SW 1271 (cell line): Measurements from ENCODE around the gene GSTA1.
"Not testable (repeated sequence)": the region's sequence is repeated elsewhere in the genome, so short reads cannot be mapped to it uniquely, and the experiment has no call there.

Source experiments
- DNase-seq, 2 experiments: peaks; one replicate each; lab custom pipeline; 2025; lab: John Stamatoyannopoulos, UW

The GSTA1 gene

DNA sequence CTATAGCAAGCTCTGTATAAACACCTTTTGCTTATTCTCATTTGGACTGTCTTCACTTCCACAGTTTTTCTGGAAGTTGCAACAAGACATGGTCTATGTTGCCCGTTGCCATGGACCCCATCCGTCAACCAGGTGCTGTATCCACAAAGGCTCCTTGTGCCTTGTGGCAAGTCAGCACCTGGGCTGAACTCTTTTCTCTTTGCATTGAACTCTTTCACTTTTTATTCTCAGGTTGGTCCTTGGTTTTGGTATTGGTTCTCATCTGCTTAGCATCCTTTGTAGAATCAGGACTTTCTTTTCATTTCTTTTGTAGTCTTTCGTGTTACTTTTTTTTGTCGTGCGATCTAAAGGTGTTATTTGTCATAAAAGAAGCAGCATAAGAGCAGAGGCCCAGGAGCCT lies 5.0 kb upstream of the GSTA1 start:
- DNase-seq: no peak

DNA sequence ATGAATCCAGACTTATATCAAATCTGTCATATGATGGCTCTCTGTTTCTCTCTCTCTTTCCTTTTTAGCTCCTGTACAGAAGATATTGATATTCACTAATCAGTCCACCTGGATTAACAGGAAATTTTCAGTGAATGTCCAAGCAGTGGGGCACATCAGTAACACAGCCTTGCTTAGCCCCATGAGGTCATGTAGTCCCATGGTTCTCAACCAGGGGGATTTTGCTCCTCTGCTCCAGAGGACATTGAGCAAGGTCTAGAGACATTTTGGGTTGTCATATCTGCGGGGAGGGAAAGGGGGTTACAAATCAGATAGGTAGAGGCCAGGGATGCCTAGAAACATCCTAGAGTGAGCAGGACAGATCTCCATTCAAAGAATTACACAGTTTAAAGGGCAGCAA lies 810 bp downstream of the GSTA1 start:
- no peak for DNase-seq

DNA sequence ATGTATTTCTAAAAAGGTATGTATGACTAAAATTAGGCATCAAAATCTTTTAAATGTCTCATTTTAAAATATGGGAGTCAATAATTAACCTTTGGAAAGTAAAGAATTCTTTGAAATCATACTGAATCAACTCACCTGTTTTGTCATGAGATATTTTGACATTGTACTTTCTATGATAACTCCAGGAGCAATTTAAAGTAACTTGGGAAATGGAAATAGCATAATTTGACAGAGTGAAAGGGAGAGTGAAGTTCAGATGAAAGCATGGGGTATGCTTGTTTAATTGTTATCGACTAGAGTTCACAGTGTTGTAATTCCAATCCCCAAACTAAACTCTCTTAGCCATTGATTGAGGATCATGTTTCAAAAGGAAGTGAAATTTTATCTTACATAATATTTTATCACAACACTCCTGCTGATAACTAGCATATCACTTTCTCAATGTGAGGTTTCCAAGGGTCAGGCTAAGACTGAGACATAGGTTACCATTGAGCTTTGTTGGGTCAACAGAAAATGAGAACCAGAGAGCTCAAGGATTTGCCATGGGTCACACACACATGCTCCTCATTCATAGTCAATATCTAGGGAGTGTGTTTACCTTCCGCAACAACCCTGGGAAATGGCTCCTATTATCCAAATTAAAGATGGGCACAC lies 2.3 kb downstream of the GSTA1 start:
- DNase-seq: no peak

DNA sequence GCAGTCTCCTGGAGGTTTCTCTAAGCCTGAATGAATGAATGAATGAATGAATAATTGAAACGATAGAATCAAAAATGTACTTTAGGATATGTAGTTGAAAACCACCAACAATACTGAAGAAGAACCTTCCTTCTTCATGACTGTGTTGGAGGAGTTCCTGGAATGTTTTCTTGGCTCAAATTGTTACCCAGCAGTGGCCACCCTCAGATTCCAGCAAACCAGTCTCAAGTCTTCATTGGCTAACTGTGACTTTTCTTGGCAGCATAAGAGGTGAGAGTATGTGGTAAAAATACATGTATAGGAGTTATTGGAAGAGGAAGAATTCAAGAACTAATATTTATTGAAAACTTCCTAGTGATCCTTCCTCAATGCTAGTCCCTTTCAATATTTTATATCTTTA lies 4.3 kb downstream of the GSTA1 start:
- not testable (repeated sequence) for DNase-seq

DNA sequence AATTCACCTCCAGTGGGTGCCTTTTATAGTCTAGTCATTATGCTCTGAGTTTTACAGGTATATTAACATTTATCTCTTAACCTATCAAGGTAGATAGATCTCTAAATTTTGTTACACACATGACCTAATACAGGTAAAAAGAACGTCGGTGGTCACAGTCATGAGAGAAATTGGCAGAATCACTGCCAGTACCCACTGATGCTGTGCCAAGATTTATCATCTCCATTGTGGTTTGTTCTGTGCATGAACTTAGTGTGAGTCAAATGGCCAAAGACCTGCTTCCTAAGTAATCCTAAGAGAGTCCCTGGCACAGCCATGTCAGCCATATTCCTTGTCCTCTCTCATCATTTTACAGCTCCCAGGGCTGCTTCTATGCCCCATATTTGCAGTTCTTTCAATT lies 9.2 kb downstream of the GSTA1 start:
- not testable (repeated sequence) for DNase-seq

DNA sequence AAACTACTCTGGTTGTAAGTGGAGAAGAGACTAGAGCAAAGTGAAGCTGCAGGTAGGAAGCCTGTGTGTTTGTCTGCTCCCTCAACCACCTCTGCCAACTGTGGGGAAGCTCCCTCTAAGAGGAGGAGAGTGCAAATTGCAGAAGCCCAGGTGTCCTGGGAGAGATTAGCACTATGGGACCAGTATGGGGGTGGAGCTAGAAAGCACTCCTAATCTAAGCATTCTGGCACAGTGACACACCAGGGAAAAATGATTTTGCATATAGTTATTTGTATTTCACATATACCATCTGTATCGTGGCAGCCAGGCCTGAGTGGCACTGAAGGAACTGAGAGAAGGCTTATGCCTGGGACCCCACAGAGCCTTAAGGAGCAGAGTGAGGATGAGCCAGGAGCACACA lies 12.8 kb downstream of the GSTA1 start:
- DNase-seq: no peak

DNA sequence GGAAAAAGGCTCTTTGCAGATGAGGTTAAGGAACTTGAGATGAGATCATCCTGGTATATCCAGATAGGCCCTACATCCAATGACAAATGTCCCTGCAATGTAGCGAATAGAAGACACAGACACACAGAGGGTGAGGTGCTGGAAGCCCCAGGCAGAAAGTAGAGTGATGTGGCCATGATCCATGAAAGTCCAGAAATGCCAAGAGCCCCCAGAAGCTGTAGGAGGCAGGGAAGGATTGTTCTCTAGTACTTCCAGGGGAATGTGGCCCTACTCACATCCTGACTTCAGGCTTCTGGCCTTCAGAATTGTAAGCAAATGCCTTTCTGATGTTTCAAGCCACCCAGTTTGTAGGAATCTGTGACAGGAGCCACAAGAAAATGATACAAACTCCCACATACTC lies 14.0 kb downstream of the GSTA1 start:
- DNase-seq: not testable (repeated sequence)

DNA sequence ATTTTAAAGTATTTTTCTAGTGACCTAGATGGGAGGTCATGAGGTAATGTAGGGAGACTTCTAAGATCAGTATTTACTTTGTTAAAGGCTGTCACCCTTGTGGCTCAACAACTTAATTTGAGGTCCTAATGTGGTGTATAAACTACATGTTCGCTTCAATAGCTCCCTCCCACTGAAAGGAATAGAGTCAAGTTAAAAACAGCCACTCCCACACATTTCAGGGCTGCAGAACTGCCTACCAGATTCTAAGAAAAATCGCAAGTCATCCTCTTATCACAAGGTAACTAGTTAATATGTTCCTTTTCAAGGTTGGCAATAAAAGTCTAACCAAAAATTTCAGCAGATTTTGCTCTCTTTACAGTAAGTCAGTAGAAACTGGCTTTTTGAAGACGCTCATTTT lies 15.1 kb downstream of the GSTA1 start:
- DNase-seq: no peak

DNA sequence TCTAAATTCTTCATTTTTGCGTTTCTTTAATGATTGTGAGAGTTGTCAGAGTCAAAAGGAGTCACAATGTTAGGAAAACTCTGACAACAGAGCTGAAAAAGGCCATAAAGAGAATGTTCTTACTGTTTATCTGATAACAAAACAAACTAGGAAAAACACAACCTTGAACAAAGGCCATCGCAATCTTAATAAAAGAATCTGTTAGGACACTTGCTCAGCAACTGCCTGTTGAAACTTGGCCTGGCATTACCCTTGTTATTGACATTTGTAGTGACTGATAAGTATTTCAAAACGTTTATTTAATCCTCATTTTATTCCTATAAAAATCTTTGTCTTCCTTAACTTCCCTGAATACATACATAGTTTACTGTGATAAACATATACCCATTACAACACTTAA lies 15.7 kb downstream of the GSTA1 start:
- DNase-seq: no peak

DNA sequence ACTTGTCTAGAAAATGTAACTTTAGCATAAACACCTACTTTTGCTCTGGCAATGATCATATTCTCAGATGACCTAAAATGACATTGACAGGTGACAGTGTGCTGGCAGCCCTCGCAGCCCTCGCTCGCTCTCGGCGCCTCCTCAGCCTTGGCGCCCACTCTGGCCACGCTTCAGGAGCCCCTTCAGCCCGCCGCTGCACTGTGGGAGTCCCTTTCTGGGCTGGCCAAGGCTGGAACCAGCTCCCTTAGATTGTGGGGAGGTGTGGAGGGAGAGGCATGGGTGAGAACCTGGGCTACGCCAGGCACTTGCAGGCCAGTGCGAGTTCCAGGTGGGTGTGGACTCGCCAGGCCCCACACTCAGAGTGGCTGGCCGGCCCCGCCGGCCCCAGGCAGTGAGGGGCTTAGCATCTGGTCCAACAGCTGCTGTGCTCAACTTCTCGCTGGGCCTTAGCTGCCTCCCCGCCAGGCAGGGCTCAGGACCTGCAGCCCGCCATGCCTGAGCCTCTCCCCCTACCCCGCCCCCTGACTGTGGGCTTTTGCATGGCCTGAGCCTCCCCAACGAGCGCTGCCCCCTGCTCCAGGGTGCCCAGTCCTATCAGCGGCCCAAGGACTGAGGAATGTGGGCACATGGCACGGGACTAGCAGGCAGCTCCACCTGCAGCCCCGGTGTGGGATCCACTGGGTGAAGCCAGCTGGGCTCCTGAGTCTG lies 17.2 kb downstream of the GSTA1 start:
- no peak for DNase-seq

DNA sequence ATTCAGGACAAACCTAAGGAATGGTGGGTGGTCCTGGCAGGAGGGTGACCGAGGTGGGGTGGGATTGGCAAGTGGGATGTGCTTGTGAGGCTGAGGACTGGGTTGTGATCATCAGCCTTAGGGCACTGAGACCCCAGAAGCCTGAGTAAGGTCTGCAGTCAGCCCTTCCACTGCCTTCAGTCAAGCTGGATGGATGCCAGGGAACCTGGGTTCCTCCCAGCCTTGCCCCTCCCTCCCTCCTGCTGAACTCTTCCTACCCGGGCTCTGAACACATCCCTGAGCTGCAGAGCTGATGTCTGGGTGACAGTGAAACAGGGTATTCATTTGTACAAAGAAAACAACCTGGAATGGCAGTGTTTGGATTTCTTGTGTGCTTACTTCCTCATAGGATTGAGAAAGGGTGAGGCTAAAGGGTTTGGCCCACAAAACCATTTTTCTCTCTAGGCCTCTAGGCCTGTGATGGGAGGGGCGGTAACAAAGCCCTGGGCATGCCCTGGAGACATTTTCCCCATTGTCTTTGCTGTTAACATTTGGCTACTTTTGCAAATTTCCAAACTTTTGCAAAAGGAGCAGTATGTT lies 20.8 kb downstream of the GSTA1 start:
- DNase-seq: not testable (repeated sequence)

DNA sequence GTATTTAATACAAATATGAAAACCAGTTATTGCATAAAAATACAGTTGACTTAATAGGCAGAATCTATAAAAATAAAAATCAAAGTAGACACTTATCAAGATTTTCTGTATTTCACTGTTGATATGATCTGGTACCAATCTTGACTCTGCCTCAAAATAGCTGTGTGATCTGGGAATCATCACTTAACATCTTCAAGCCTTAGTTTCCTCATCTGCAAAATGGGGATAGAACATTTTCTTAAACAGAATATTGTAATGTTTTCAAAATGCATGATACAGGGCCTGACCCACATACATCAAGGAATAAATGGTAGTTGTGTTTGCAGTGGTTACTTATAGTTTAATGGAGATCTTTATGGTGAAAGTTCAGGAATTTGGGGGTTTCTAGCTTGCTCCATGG lies 21.4 kb downstream of the GSTA1 start:
- DNase-seq: not testable (repeated sequence)

DNA sequence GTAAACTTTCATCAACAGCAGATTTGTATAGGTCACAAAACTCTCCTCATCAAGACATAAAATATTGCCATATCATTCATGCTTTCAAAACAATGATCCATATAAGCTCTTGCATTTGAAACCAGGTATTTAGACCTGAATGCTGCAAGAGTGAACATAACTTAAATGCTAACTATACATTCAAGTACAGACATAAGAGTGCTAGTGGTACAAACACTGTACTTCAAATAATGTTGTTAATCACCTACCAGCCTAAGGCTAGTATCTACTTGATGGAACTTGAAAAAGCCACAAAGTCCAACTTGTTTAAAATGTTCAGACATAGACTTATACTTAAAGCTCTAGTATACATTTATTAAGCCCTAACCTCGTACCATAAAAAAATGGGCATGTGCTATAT lies 24.4 kb downstream of the GSTA1 start:
- no peak for DNase-seq

DNA sequence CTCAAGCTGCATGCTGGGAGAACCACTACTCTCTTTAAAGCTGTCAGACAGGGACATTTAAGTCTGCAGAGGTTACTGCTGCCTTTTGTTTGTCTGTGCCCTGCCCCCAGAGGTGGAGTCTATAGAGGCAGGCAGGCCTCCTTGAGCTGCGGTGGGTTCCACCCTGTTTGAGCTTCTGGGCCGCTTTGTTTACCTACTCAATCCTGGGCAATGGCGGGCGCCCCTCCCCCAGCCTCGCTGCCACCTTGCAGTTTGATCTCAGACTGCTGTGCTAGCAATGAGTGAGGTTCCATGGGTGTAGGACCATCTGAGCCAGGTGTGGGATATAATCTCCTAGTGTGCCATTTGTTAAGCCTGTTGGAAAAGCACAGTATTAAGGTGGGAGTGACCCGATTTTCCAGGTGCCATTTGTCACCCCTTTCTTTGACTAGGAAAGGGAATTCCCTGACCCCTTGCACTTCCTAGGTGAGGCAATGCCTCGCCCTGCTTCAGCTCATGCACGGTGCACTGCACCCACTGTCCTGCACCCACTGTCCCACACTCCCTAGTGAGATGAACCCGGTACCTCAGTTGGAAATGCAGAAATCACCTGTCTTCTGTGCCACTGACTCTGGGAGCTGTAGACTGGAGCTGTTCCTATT lies 26.8 kb downstream of the GSTA1 start:
- DNase-seq: not testable (repeated sequence)

DNA sequence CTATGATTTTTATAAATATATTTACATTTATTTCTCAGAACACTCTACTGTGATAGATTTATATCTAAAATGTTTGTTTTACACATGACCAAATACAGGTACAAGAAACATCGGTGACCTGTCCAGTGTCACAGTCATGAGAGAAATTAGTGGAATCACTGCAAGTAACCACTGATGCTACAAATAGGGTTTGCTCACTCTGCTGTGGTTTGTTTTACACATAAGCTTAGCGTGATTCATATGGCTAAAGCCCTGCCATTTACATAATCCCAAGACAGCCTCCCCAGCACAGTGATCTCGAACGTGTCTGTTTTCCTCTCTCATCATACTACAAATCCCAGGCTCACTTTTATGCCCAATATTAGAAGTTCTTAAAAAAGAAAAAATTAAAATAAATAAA lies 34.2 kb downstream of the GSTA1 start:
- not testable (repeated sequence) for DNase-seq

DNA sequence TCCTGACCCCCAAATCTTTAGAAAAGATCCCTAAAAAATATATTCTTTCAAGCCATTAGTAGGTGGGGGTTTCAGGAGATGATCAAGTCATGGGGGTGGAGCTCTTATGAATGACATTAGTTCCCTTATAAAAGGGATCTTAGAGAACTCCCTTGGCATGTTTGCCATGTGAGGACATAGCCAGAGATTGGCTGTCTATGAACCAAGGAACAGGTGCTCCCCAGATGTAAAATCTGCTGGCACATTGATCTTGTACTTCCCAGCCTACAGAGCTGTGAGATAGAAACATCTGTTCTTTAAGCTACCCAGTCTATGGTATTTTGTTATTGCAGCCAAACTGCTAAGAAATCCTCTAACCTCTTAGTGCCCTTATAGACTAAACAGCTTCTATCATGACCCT lies 36.0 kb downstream of the GSTA1 start:
- DNase-seq: not testable (repeated sequence)

DNA sequence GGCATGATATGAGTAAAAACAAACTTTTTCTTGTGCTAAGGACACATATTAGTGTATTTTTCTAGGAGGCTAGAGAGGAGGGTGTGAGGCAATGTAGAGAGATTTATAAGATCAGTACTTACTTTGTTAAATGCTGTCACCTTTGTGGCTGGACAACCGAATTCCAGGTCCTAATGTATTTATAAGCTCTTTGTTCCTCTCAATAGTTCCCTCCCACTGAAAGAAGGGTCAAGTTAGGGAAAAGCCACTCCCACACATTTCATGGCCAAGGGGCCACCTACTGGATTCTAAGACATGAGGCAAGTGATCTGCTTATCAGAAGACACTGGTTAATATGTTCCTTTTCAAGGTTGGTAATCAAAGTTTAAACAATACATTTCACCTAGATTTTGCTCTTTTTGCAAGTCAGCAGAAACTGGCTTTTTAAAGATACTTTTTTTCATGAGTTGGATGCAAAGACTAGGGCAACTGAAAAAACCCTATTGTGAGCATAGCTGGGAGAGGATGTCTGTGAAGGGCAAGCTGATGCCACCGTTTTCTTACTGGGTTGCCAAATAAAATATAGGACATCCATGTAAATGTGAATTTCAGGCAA lies 40.2 kb downstream of the GSTA1 start, which contains the start of gene GSTA2:
Gene GSTA2, minus strand, starts transcription at position 154 of the 595 bp plus-strand sequence. CDS start 5,528 bp downstream, outside the sequence.
- not testable (repeated sequence) for DNase-seq

DNA sequence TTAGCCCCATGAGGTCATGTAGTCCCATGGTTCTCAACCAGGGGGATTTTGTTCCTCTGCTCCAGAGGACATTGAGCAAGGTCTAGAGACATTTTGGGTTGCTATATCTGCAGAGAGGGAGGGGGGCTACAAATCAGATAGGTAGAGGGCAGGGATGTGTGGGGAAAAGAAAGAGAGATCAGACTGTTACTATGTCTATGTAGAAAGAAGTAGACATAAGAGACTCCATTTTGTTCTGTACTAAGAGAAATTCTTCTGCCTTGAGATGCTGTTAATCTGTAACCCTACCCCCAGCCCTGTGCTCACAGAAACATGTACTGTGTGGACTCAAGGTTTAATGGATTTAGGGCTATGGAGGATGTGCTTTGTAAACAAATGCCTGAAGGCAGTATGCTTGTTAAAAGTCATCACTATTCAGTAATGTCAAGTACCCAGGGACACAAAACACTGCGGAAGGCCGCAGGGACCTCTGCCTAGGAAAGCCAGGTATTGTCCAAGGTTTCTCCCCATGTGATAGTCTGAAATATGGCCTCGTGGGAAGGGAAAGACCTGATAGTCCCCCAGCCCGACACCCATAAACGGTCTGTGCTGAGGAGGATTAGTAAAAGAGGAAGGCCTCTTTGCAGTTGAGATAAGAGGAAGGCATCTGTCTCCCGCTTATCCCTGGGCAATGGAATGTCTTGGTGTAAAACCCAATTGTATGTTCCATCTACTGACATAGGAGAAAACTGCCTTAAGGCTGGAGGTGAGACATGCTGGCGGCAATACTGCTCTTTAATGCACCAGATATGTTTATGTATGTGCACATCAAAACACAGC lies 41.7 kb downstream of the GSTA1 start:
- DNase-seq: not testable (repeated sequence)

DNA sequence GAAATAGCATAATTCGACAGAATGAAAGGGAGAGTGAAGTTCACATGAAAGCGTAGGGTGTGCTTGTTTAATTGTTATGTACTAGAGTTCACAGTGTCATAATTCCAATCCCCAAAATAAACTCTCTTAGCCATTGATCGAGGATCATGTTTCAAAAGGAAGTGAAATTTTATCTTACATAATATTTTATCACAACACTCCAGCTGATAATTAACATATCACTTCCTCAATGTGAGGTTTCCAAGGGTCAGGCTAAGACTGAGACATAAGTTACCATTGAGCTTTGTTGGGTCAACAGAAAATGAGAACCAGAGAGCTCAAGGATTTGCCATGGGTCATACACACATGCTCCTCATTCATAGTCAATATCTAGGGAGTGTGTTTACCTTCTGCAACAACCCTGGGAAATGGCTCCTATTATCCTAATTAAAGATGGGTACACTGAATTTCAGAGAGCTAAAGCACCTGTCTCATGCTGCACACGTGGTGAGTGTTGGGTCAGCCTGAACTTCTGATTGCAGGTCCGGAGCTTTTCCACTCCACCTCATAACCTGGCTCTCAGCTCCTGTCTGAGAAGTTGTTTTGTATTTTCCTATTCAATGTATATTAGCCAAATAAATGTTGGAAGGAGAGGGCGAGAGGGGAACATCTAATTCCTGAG lies 43.4 kb downstream of the GSTA1 start:
- DNase-seq: no peak

DNA sequence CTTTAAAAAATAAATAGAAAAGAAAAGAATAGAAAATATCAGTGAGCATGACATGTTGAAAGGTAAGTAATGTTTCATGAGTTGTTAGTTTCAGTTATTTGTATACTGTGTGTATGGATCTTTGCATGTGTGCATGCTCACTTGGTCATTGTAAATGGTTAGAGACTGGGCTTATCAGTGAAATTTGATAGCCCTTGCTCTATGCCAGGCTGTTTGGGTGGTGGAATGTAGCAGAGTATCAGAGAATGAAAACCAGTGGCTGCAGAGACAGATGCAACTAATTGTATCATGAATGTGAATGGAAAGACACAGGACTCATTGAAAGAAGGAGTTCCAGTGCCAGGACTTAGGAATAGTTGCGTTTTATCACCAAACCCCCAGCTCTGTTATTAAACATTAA lies 44.5 kb downstream of the GSTA1 start:
- DNase-seq: no peak
